GM21367 (cell line): ENCODE results near the gene SOD1.

Experiments used
- ATAC-seq: cut with Tn5 transposase; IDR thresholded peaks from one replicate; pipeline ENCODE4 v1.9.1; 2021; ENCODE audit not compliant: unreplicated experiment

Gene SOD1

DNA sequence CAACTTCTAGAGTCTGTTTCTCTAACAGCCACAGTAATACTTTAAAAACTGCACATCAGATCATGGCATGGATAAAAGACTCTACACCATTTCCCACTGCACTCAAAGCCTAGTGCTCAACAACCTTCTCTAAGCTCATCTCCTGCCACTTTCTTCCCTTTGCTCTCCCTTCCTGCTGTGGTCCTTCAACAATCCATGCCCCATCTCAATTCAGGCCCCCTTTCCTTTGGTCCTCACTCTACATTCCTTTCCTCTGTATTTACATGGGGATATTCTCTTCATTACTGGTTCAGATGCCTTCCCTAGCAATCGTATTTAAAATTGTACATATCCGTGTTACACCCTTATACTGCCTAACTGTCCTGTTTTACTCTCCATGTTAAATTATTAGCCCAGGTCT, 19.0 kb downstream of the SOD1 start:
- ATAC-seq, result no peak

DNA sequence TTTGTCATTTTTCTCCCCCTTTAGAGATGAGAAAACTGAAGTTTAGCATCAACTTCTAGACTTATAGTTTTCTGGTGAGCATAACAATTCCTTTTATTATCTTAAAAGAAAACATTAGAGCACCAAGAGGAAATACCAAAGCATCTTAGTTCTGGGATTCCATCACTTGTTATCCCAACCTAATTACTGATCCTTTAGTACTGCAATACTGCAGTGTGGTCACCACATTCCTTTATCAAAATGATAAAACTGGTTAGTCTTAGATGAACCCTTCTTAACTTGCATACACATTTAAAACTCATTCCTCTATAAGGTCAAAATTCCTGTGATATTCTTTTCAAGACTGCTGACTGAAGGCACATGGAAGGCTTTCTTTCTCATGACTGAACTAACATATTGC, 23.1 kb downstream of the SOD1 start:
- no peak for ATAC-seq

DNA sequence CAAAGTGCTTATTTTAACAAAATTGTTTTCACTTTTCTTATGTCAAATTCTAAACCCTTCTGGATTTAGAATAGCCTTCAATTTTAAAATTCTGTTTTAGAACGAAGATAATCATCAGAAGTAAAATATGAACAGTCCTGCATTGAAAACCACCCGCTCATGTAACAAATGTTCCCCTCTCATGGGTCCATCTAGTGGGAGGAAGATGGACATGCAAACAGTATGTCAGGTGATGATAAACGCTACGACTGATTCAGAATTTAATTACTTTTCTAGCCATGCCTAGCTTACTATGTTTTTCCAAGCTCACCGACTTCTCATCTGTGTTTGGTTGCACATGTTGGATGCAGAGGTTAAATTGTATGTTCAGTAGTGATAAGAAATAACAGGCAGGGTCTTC, 23.5 kb downstream of the SOD1 start:
- ATAC-seq, result no peak

DNA sequence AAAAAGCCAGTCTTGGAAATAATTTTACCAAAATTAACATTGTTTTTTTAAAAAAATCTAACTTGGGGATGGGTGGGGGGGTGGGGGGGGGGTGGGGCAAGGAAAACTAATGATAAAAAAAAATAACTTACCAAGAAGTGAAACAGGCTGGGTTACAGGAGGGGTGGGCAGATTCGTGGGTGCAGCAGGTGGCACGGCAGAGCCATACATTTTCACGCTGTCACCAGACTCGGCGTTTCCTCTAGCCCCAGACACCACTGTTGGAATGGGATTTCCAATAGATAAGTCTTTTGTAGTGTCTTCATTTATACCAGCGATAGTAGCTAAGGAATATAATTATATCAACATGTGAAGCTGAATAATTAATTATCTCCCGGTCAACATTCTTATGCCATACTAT, 25.4 kb downstream of the SOD1 start:
- ATAC-seq, result no peak

DNA sequence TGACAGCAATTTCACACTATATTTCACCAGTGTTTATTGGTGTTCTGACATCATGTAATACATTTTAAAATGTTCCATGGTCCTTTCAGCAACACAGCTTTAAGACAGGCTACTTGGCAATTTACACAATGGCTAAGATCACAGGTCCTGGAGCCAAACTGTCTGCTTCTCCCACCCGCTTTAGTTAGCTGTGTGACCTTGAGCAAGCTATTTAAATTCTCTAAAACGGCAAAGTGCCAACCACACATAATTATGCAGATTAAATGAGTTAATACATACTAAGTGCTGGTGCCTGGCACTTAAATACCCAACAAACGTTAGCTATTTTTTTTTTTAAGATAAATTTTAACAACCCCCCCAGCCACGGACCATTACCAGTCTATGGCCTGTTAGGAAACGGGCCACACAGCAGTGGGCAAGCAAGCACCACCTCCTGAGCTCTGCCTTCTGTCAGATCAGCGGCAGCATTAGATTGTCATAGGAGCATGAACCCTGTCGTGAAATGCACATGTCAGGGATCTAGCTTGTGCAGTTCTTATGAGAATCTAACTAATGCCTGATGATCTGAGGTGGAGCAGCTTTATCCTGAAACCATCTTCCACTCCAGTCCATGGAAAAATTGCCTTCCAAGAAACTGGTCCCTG, 26.9 kb downstream of the SOD1 start:
- no peak for ATAC-seq

DNA sequence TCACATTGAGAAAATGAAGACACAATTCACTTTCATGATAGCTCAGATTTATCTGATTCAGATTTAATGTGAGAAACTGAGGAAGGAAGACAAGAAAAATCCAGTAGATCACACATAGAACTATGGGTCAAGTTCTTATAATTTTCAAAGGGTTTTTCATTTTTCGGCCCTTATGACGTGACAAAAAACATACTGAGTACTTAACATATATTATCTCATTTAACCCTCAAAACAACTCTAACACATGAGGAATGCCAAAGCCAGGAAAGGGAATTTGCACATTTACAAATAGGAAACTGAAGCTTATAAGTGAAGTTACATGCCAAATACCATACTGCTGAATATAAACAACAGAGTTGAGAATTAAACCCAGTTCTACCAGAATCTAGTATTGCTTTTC, 27.6 kb downstream of the SOD1 start:
- ATAC-seq, result no peak

DNA sequence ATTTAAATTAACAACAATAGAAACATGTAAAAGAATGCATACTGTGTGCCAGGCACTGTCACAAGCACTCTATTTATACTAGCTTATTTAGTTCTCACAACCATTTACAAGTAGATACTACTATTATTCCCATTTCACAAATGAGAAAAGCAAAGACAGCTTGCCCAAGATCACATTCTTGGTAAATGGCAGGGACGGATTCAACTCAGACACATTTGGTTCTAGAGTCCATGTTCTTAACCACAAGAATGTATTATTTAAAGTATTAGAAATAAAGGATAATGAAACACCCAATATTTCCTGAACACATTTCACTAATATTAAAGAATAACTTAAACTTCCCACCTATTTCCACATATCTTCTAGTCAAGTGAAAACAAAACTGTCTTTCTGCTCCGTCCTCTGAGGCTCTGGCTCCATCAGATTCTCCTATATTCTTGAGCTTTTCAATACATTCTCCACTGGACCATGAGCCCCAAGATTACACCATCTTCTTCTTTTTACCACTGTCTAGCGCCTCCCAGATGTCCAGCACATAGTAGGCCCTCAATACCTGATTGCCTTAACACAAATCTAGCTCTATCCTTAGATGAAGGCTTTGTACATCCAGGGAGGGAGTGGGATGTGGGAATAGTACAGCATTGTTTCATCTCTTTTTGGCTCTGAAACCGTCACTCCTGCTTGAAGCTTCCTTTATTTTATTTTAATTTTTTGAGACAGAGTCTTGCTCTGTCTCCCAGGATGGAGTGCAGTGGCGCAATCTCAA, 29.3 kb downstream of the SOD1 start:
- no peak for ATAC-seq

DNA sequence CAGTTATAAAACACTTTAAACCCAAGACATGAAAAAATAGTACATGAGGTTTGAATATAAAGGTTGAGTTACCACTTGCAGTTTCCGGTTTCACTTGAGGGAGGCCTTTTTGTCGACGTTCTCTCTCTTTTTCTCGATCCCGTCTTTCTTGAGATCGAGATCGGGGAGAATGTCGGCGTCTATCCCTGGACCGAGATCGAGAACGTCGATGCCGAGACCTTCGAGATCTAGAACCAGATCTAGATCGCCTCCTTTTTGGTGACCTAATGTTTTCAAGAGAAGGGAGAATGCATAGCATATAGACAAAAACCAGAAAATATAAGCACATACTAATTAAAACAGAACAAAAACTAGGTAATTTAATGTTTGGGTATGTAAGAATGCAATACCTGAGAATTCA, 33.7 kb downstream of the SOD1 start:
- ATAC-seq, result no peak

DNA sequence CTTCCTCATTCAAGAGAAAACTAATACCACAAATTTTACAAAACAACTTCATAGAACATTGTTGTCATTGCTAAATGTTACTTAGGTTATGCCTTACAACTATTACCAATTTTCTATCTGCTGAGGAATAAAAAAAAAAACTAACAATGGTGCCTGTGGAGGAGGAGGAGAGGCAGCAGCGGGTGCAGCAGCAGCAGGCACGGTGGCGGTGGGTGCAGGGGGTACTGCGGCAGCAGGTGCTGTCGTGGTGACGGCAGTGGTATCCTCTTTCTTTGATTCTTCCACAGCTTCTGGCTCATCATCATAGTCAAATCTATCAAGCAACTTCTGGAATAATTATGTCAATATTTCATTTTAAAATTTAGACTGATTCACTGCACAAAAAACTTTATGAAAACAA, 36.9 kb downstream of the SOD1 start:
- no peak for ATAC-seq

DNA sequence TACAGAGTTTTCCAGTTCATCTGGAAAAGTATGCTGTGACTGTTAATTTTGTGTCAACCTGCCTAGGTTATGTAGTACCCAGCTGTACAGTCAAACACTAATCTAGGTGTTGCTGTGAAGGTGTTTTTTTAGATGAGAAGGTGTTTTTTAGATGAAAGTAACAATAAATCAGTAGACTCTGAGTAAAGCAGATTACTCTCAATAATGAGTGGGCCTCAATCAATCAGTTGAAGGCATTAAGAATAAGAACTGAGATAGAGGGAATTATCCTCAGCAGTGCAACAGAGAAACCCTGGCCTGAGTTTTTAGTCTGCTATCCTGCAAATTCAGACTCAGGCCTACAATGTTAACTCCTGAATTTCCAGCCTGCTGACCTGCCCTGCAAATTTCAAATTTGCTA, 39.0 kb downstream of the SOD1 start:
- no peak for ATAC-seq

DNA sequence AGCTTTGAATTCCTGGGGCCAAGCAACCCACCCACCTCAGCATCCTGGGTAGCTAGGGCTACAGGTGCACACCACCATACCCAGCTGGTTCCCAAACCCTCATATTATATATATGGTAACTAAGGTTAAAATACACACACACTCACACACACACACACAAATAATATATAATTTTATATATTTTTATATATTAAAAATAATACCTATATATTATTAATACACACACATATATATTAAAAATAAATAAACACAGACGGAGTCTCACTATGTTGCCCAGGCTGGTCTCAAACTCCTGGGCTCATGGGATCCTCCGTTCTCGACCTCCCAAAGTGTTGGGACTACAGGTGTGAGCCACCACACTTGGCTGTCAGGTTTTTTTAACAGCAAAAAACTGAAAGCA, 40.5 kb downstream of the SOD1 start:
- ATAC-seq, result no peak

DNA sequence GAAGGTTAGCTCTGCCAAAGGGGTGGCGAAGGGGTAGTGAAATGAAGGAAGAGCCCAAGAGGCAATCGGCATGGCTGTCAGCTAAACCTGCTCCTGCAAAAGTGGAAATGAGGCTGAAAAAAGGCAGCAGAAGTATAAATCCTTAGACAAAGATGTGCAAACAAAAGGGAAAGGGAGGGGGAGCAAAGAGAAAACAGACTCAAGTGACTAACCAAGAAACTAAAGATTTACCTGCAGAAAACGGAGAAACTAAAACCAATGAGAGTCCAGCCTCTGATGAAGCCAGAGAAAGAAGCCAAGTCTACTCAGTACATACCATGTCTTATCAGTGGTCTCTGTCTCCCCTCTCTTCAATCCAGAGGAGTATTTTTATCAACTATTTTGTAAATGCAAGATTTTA, 47.1 kb downstream of the SOD1 start:
- no peak for ATAC-seq

DNA sequence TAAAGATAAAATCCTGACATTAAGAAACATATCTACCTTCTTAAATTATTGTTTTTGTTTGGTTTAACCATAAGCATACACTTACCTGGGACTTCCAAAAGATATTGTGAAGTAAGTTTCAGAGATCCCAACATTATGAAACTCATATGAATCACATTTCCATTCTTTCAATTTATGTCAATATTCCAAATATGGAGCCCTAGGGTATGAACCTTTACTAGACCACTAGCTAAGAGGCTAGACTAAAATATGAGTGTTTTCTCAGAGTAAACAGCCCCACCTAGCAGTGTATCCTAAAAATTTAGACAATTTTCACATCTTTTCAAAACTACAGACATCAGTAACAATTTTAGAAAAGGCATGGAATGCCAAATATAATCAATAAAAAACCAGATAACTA, 48.0 kb downstream of the SOD1 start:
- ATAC-seq, result no peak

DNA sequence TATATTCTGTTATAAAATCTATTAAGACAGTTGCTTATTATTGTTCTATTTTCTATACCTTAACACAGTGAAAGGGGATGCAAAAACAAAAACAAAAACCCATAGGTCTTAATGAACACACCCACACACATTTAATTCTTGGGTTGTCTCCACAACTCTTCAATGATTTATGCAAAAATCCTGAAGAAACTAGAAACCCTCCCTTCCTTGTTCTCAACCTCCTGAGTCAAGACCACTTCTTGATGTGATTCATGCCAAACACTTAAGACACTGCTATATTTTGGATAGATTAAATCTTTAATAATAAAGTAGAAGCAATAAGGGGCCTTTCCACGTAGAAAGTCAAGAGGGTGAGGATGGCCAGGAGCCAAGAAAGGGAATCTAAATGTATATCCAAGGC, 49.0 kb downstream of the SOD1 start:
- ATAC-seq, result no peak

DNA sequence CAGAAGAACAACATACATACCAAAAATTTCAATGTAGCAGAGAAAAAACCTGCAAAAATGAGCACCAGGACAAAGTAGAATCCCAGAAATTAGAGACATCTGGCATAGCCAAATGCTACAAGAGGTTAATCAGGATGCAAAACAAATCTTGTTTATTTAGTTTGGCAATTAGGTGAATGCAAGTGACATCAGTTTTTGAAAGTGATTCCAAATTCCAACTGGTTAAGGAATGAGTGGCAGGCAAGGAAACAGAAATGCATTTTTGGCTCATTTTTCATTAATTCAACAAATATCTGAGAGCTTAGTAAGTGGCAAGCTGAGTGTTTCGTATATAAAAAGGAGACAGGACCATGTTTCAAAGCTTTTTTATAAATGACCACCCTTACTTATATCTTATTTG, 51.1 kb downstream of the SOD1 start:
- ATAC-seq, result no peak

DNA sequence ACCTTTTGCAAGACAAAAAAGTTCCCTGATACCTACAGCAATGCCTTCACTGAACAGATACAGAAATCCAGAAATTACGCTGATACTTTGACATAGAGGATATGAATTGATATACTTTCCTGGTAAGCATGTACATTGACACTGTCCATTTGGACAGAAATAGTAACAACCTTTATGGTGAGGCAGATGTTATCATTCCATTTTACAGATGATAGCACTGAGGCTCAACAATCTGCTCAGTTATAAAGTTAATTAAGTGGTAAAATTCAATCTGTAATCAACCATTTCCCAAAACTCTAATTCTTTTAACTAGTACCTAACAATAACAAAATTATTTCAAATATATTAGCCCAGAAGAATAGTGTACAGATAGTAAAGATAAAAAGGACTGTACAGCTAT, 51.8 kb downstream of the SOD1 start:
- no peak for ATAC-seq

DNA sequence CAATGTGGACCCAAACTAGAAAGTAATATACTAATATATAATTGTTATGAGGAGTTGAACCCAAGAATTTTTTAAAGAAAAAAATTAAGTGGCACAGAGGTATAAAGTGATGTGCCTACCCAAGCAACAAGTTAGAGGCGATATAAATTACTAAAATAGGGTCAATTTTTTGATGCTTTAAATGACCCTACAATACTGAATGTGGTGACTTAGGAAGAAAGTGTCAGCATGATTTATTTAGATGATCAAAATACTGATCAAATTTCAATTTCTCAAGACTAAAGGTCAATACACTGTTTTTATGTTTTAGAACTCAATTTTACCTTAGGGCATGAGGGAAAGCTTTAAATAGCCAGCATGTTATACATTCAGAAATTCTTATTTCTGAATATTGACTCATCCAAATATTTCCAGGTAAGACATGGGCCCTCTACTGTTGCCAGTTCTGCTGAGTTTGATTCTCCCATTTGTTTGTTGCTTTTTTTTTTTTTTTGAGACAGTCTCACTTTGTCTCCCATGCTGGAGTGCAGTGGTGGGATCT, 52.3 kb downstream of the SOD1 start:
- ATAC-seq, result no peak

DNA sequence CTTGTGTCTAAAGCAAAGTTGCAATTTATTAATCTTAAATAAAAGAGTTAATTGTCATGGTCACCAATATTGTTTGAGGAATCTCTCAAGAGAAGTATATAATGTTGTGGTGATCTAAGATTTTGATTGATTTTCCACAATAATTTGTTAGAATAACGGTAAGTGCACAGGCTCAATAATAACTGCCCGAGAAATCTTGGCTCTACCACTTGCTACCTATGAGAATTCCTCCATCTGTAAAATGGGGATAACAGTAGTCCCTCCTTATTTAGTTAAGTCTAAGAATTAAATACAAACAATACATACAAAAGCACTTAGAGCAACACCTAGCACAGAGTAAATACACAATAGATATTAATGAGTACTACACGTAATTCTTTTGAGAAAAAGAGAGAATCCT, 53.6 kb downstream of the SOD1 start:
- no peak for ATAC-seq

DNA sequence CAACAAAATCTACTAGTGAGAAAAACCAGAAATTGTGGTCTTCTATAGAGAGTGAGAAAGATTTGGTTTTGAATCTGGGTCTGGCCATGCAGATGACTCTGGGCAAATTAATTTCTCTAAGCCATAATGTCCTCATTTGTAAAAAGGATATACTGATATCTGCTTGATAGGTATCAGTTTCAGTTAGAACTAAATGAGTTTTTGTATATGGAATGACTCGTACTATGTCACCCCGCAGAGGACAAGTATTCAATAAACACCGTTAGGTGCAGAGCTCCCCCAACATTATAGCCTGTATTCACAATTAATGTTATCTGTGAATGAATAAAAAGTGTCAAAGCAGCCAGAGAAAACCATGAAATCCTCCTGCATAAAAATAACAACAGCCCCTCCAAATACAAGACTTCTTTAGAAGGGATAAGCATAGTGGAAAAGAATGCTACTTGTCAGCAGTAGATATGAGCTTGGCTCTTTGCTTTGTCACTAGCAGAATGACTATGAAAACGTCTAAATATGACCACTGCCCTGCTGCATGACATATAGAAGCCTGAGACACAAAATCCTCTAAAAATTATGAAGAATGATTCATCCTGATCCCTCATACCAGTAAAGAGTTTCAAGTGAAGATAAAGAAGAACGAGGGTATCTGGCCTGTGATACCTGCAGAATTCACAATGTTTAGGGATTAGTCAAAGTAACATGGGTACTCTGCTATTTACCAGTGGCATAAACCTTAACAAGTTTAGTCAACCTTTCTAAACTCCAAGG, 54.7 kb downstream of the SOD1 start:
- ATAC-seq, result no peak

DNA sequence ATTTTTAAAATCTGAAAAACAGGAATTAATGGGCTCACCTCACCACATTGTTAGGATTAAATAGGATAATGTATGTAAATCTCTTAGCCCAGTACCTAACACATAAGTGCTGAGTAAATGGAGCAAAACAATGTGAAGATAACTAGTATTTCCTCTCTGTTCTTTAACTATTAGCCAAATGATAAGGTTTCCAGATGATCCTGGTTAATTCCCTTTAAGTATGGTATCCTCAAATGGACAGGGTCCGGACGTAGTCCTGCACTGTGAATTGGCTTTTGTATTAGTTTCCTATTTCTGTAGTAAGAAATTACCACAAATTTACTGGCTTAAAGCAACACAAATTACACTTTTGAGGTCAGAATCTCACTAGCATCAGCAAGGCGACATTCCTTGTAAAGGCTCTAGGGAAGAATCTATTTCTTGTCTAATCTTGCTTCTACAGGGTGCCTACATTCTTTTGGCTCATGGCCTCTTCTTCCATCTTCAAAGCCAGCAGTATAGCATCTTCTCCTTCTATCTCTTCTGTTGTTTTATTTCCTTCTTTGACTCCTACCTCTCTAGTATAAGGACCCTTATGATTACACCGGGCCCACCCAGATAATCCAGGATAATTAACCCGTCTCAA, 55.4 kb downstream of the SOD1 start:
- no peak for ATAC-seq

DNA sequence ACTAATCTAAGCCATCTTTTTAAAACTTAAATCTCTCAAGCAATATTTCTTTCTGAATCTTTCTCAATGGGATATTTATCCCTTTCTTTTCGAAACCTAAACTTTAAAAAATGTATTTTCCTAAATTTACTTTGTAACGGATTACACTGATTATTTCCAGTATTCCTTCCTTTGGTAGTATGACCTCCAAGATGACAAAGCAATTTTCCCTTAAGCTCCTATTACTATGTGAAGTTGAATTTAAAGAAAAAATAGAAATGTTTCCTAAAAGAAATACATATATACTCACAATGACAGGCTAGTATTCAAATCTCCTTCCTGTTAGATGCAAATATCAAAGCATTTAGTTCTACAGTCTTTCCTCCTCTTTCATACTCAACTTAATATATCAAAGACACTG, 56.6 kb downstream of the SOD1 start:
- ATAC-seq, result no peak
